ENCODE data around the gene UTP14C.
"Not testable (repeated sequence)": the region's sequence is repeated elsewhere in the genome, so short reads cannot be mapped to it uniquely, and the experiment has no call there.

UTP14C gene

DNA sequence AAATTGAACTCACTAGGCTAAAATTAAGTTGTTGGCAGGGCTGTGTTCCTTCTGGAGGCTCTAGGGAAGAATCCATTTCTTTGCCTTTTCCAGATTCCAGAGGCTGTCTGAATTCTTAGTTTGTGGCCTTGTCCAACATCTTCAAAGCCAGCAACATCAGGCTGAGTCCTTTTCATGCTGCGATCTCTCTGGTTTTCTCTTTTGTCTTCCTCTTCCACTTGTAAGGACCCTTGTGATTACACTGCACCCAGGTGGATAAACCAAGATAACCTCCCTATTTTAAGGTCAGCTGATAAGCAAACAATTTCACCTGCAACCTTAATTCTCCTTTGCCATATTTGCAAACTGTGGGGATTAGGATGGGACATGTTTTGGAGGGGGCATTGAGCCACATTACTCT is 11.5 kb downstream of the UTP14C start:
- DNase-seq (ENCODE audit: low read depth in 2 of 2), result no peak

DNA sequence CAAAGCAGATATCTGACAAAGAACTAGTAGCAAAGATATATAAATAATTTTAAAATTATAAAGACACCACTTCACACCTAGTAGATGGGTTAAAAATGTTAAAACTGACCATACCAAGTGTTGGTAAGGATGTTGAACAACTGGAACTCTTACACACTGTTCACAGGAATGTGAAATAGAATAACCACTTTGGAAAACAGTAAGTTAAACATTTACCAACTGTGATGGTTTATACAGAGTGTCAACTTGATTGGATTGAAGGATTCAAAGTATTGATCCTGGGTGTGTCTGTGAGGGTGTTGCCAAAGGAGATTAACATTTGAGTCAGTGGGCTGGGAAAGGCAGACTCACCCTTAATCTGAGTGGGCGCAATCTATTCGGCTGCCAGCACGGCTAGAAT is 19.2 kb downstream of the UTP14C start:
- TF ChIP-seq, protein P1, sequence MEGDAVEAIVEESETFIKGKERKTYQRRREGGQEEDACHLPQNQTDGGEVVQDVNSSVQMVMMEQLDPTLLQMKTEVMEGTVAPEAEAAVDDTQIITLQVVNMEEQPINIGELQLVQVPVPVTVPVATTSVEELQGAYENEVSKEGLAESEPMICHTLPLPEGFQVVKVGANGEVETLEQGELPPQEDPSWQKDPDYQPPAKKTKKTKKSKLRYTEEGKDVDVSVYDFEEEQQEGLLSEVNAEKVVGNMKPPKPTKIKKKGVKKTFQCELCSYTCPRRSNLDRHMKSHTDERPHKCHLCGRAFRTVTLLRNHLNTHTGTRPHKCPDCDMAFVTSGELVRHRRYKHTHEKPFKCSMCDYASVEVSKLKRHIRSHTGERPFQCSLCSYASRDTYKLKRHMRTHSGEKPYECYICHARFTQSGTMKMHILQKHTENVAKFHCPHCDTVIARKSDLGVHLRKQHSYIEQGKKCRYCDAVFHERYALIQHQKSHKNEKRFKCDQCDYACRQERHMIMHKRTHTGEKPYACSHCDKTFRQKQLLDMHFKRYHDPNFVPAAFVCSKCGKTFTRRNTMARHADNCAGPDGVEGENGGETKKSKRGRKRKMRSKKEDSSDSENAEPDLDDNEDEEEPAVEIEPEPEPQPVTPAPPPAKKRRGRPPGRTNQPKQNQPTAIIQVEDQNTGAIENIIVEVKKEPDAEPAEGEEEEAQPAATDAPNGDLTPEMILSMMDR (IDR thresholded peaks at IDR 0.05; ENCODE audit: low read depth, low read length), result no peak
- H3K4me3 ChIP-seq (replicated peaks in 1 of 2; ENCODE audit: low read depth in 2 of 2, low read length in 2 of 2), result no peak overlapping the region
- no peak for DNase-seq (ENCODE audit: low read depth in 2 of 2)

More for the DNA sequence above, 11.5 kb downstream of the UTP14C start:
- TF ChIP-seq, protein P1 (IDR thresholded peaks at IDR 0.05; ENCODE audit: low read depth, low read length), result no peak
- H3K4me3 ChIP-seq (replicated peaks in 1 of 2; ENCODE audit: low read depth in 2 of 2, low read length in 2 of 2), result no peak overlapping the region

DNA sequence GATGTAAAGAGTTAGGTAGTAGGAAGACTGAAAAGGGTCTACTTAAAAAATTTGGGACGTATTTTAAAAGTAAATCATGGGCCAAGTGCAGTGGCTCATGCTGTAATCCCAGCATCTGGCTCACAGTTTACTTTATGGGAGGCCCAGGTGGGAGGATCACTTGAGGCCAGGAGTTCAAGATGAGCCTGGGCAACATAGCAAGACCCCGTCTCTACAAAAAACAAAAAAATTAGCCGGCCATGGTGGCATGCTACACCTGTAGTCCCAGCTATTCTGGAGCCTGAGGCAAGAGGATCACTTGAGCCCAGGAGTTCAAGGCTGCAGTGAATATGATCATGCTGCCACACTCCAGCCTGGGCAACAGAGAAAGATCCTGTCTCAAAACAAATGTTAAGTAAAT is 23.0 kb downstream of the UTP14C start:
- DNase-seq (ENCODE audit: low read depth in 2 of 2), result no peak
- H3K4me3 ChIP-seq (replicated peaks in 1 of 2; ENCODE audit: low read depth in 2 of 2, low read length in 2 of 2), result no peak overlapping the region
- TF ChIP-seq, protein P1 (IDR thresholded peaks at IDR 0.05; ENCODE audit: low read depth, low read length), result no peak

DNA sequence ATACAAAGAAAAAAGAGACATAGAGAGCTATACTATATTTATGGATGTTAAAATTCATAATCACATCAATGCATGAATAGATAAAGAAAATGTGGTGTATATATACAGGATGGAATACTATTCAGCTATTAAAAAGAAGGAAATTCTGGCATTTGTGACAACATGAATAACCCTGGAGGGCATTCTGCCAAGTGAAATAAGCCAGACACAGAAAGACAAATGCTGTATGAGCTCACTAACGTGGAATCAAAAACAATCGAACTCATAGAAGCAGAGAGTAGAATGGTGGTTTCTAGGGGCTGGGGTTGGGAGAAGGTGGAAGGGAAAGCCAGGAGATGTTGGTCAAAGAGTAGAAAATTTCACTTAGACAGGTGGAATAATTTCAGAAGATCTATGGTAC is 24.0 kb downstream of the UTP14C start:
- TF ChIP-seq, protein P1 (IDR thresholded peaks at IDR 0.05; ENCODE audit: low read depth, low read length), result no peak
- DNase-seq (ENCODE audit: low read depth in 2 of 2), result peak in 1 of 2 donors; percentile 51
- H3K4me3 ChIP-seq (replicated peaks in 1 of 2; ENCODE audit: low read depth in 2 of 2, low read length in 2 of 2), result no peak overlapping the region

DNA sequence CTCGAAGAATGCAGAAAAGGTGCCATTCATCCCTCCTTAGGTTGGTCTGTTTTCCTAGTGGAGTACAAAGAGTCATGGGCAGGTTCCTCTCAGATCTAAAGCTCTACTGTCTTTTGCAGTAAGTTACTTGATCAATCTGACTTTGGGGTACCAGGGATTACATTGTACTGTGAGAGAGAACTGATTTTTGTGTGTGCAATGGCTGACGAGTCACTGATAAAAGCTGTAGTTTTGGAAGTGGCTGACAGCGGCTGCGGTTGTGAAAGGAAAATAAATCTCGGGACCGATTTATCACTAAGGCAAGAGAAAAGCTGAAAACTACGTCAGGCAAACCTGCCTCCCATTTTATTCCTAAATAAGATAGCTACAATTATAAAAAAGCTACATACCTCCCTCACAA is 26.9 kb downstream of the UTP14C start:
- no peak for DNase-seq (ENCODE audit: low read depth in 2 of 2)
- TF ChIP-seq, protein P1 (IDR thresholded peaks at IDR 0.05; ENCODE audit: low read depth, low read length), result no peak
- H3K4me3 ChIP-seq (replicated peaks in 1 of 2; ENCODE audit: low read depth in 2 of 2, low read length in 2 of 2), result no peak overlapping the region

DNA sequence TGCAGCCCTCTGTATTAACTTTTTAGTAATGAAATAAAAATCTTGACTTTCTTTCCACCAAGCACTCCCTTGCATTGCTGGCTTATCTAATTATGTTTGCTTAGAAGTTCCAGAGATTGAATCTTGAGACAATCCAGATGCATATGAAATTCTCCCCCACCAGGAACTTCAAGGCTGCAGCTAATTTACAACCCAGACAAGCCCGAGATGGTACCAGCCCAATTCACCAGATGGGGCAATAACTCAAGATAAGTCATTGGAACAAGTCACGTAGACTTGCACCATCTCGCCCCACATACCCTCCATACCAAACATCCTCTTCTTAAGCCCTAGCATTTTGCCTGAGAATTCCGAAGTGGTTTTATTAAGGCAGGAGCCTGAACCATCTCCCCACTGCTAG is 29.0 kb downstream of the UTP14C start:
- DNase-seq (ENCODE audit: low read depth in 2 of 2), result peak in 1 of 2 donors; percentile 17
- TF ChIP-seq, protein P1 (IDR thresholded peaks at IDR 0.05; ENCODE audit: low read depth, low read length), result no peak
- no peak overlapping the region for H3K4me3 ChIP-seq (replicated peaks in 1 of 2; ENCODE audit: low read depth in 2 of 2, low read length in 2 of 2)

DNA sequence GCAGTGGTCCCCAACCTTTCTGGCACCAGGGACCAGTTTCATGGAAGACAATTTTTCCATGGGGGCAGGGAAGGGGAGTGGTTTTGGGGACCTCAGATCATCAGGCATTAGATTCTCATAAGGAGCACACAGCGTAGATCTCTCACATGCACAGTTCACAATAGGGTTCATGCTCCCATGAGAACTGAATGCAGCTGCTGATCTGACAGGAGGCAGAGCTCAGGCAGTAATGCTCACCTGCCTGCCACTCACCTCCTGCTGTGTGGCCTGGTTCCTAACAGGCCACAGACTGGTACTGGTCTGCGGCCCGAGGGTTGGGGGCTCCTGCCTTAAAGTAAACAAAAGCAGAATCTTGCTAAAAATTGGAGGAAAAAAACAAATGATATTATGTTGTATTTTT is 36.6 kb downstream of the UTP14C start:
- not testable (repeated sequence) for H3K4me3 ChIP-seq (replicated peaks in 1 of 2; ENCODE audit: low read depth in 2 of 2, low read length in 2 of 2); DNase-seq (ENCODE audit: low read depth in 2 of 2)
